NCI-H2196 (cell line): ENCODE data around the gene NCAPH2.

Experiments used
- DNase-seq: peaks from one replicate; lab custom pipeline; 2025; ENCODE audit not compliant: unreplicated experiment; lab: John Stamatoyannopoulos, UW

Gene NCAPH2

DNA sequence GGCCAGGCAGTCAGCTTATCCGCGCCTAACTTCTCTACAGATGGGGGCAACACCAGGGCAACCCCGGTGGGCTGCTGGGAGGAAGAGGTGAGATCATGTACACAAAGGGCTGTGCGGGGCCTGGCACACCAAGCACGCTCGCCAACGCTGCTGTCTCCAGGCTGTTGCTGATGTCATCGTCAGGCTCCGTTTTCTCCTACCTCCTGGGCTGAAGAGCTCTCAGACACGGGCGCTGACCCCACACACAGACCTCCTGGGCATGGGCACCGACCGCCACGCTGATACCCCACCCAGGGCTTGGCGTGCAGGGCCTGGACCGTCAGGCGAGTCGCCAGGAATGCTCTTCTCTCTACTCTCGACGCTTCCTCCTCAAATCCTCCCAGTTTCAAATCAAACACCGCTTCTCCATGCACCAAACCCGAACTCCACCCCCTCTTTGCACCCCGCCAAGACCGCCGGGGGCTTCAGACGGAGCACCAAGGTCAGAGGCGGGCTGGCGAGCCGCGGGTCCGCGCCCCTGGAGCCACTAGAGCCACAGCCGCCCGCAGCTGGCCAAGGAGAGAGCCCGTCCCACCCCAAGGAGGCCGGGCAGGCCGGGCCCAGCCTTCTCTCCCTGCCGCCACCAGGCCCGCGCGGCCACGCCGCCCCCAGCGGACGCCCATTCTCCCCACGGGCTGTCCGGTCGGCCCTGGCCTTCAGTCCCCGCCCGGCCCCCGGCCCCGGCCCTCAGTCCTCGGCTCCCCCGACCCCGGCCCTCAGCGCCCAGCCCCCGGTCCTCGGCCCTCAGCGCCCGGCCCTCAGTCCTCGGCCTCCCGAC, 34.0 kb upstream of the NCAPH2 start:
- DNase-seq, result no peak

DNA sequence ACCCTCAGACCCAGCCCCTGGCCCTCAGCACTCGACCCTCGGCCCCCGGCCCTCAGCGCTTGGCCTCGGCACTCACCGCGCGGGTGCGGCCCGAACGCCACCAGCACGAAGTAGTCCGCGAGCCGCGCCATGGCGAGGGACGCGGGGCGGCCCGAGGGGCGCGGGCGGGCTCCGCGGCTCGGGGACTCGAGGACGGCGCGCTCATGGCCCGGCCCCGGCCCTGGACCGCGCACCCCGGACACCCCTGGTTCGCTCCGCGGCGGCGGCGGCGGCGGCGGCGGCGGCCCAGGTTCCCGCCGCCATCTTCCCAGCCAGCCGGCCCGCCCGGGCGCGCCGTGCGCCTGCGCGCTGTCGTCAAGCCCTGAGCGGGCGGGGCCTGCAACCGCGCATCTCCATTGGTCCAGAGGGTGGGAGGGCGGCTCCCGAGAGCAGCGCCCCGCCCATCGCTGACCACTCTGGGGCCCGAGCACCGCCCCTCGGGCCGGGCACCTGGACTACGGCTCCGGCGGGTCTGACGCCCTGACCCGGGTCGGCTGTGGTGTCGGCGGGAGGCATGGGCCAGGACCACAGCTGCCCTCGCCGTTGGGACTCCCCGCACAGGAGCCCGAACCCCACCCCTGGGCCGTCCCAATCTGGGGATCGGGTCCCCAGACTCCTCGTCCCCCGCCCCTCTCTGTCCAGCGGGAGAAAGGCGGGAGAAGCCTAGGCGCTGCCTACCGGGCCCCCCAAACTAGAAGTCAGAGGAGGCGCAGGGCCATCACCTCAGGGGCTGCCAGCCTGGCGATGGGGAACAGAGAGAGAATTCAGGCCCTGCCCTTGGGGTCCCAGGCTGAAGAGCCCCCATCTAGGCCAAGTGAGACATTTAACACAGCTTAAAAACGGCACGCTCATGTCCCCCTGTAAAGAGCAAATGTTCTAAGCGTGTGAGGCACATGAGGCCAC, 33.0 kb upstream of the NCAPH2 start, which contains the start of gene SBF1:
SBF1 (minus strand) TSS at position 326 of the 942 bp plus-strand sequence; CDS start at position 131, 195 bp downstream.
- DNase-seq, result peak; percentile 84

DNA sequence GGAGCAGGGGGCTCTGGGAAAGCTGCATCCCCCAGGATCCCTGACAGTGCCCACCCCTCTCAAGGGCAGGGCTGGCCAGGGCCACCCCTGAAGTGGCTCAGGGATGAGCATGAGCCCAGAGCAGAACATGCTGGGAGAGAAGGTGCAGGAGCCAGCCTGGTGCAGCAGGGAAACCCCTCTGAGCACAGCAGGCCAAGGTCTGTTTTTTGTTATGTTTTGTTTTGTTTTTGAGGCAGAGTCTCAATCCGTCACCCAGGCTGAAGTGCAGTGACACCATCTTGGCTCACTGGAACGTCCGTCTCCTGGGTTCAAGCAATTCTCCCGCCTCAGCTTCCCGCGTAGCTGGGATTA, 32.4 kb upstream of the NCAPH2 start:
- no peak for DNase-seq

DNA sequence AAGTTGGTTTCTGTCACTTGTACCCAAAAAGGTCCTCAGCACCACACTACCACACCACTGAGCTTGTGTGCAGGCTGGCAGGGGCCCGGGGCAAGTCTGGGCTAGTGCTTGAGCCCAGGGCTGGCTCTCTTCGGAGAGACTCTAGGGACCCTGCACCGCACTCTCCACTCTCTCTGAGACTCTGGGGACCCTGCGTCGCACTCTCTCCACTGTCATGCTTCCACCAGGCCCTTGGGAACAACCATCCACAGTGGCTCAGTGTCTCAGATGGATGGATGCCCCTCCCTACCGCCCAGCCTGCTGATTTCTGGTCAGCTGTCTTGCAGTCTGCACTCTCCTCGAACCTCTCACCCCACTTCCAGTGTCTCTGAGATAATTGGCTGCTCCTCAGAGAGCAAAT, 31.2 kb upstream of the NCAPH2 start:
- DNase-seq, result no peak

DNA sequence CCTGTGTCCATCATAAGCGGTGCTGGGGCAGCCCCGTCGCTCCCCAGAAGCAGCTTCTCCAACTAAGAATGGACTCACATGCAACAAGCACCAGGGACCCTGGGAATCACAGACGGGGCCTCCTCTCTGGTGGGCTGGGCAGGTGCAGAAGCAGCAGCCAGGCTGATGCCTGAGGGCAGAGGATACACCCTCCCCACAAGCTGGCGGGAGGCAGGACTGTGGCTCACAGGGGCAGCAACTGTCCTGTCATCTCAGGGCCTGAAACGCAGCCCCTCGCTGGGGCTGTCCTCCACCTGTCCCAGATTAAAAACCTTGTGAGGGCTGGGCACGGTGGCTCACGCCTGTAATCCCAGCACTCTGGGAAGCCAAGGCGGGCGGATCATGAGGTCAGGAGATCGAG, 30.1 kb upstream of the NCAPH2 start:
- DNase-seq, result no peak

DNA sequence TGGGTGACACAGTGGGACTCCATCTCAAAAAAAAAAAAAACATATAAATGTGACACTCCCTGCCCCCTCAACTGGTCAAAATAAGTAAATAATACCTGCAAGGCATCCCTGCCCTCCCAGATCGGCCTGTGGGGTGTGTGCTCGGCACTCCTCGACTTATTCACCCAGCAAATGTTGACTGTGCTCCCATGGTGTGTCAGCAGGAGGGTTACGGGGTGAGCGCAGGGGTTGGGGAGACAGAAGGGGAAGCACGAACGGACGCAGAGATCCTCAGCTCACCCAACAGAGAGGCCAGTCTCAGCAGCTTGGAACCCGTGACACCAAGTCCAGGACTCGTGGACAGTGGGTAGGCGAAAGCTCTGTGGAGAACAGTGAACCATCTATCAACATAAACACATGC, 28.3 kb upstream of the NCAPH2 start:
- no peak for DNase-seq

DNA sequence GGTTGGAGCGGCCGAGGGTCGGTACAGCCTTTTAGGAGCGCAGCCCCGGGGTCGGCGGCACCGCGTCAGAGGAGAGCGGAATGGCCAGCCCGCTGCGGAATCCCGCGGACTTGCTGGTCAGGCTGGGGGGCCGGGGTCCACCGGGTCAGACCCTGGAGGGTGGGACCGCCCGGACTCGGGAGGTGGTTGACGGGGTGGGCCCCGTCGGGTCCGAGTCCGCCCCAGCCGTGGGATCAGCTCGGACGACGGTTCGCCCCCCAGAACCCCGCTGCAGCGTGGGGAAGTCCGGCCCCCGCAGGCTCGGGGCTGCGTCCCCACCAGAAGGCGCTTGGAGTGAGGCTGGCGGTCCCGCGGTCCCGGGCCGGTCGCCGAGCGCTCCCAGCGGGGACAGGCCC, 27.0 kb upstream of the NCAPH2 start:
- DNase-seq, result no peak

DNA sequence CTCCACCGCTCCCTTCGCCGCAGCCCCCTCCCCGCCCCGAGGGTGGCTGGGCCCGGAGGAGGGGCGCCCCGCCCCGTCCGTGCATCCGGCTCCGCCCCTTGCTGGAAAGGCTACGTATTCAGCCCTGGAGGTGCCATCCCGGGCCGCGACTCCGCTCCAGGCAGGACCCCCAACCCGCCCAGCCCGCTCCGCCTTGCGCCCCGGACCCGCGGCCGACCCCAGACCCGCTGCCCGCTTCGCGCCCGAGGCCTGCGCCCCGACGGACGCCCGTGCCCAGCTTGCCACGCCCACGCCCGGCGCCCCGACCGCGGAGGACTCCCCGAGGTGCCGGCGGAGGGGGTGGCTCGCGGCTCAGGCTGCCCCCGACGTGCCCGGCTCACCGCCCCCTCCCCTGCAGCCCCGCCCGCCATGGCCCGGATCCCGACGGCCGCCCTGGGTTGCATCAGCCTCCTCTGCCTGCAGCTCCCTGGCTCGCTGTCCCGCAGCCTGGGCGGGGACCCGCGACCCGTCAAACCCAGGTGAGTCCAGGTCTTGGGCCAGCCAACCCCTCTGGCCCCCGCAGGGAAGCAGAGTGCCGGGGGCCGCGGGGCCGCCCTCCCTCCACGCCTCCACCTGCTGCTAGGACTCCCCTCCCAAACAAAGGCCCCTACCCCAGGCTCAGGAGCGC, 26.5 kb upstream of the NCAPH2 start, which contains the start of gene ADM2:
ADM2 (plus strand) TSS at position 104 of the 667 bp plus-strand sequence; CDS start at position 409, 305 bp downstream.
- DNase-seq, result peak; percentile 11

DNA sequence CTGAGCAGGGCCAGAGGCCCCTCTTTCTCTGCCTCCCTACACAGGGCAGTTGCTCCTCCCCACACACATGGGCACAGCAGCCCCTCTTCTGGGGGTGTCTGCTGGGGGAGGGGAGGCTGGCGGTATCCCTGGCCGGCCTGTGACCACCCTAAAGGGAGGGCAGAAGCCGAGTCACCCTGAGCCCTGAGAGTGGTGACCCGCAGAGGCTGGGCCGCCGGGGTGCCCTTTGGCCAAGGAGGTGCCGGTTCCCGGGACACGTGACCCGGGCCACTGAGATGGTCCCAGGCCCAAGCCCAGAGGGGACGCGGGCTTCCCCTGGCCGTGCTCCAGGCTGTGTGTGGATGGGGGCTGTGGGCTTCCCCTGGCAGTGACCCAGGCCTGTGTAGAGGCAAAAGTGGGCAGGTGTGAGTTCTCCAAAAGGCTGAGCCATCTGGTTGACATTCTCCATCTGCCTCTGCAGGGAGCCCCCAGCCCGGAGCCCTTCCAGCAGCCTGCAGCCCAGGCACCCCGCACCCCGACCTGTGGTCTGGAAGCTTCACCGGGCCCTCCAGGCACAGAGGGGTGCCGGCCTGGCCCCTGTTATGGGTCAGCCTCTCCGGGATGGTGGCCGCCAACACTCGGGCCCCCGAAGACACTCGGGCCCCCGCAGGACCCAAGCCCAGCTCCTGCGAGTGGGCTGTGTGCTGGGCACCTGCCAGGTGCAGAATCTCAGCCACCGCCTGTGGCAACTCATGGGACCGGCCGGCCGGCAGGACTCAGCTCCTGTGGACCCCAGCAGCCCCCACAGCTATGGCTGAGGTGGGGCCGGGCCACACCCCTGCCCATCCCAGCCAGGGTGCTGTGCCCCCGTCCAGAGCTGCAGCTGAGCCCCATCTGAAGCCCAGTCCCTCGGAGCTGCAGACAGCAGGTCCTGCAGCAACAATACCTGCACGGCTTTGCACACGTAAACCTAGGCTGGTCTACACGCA, 25.6 kb upstream of the NCAPH2 start:
- DNase-seq, result no peak

DNA sequence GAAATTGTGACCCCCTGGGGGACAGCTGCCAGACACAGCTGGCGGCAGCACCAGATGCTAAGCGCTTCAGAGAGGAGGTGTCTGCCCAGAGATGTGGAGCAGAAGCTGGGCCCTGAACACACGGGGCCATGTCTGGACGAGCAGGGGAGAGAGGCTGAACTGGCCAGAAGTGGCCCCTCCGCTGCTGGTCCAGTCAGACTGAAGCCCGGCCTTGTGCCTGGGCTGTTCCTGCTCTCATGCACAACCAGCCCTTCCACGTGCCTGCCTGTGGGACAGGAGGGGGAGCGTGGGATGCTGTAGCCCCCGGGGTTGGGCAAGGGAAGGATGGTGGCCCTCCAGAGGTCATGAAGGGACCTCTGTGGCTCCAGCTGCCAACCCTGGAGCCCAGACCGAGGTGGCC, 24.9 kb upstream of the NCAPH2 start:
- no peak for DNase-seq

DNA sequence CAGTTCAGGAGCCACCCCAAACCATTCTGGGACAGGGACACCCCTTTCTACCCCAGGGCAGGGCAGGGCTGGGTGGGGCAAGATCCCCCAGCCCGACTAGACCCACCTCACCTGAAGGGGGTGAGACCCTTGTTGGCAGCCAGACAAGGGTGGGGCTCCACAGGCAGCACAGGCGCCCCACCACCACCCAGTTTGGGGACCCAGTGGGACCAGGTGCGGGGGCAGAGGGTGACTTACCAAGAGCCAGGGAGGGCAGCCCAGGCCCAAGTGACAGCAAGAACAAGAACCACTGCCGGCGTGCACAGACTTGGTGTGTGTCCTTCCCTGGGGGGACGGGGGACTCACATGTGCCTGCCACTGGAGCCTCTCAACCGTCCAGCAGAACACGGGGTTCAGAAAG, 24.5 kb upstream of the NCAPH2 start:
- no peak for DNase-seq

DNA sequence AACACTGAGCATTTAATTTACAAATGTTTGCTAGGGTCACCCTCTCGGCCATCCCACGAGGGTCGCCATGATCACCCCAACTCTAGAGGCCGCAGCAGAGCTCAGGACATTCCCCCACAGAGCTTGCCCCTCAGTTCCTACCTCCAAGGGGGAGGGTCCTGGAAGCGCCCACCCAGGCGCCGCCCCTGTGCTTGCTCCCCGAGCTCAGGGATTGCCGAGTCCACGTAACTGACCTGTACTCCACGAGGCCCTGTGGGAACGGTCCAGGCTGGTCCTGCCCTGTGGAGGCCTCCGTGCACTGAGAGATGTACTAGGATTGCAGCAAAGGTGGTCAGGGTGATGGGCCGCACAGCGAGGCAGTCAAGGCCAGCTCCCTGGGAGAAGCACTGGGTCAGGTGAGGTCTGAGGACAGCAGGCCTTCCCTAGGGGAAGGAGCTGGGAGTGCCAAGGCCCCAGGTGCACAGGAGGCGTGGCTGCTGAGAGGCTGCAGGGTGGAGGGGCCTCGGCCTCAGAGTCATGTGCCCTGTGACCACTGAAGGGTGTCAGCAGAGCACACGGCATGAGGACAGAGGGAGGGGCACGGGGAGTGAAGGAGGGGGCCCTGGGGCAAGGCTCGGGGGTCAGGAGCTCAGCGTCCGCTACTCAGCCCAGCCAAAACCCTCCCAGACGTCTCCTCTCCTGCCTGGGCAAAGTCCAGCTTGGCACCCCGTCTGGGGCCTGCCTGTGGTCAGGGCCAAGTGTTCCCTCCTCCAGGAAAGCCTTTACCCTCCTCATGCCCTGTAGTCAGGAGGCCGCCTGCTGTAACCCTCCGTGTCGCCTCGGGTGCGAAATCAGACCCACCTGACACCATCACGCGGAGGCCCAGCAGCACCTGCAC, 23.8 kb upstream of the NCAPH2 start:
- peak; percentile 48 for DNase-seq

DNA sequence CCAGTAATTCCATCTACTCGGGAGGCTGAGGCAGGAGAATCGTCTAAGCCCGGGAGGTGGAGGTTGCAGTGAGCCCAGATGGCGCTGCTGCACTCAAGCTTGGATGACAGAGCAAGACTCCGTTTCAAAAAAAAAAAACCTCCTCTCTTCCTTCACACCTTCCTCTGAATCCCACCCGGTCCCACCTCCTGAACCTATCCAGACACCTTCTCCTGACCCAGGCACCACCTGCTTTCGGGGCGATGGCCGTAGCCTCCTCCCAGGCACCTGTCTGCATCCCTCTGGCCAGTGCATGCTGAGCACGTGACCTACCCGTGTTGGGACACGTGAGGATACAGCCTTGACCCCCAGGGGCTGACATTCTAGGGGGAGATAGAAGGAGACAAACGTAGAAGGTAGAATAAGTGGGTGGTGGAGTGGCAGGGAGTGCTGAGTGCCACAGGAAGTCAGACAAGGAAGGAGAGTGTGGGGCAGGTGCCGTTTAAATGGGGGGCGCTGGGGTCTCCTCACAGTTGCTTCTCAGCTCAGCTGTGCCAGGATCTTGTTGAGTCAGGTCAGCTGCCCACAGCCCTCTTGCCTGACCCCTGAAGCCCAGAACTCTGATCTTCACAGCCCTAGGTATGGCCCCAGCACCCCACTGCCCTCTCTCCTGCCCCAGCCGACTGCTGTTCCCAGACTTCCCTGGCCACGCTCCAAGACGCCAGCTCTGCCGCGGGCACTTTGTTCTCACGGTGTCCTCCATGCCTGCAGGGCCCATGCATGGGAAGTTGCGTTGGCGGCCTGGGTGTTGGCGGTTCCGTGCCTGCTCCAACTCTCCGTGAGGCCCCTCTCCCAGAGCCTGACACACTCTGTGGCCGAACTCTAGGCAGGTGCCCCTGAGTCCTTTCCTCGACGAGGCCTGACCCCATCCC, 22.5 kb upstream of the NCAPH2 start:
- no peak for DNase-seq

DNA sequence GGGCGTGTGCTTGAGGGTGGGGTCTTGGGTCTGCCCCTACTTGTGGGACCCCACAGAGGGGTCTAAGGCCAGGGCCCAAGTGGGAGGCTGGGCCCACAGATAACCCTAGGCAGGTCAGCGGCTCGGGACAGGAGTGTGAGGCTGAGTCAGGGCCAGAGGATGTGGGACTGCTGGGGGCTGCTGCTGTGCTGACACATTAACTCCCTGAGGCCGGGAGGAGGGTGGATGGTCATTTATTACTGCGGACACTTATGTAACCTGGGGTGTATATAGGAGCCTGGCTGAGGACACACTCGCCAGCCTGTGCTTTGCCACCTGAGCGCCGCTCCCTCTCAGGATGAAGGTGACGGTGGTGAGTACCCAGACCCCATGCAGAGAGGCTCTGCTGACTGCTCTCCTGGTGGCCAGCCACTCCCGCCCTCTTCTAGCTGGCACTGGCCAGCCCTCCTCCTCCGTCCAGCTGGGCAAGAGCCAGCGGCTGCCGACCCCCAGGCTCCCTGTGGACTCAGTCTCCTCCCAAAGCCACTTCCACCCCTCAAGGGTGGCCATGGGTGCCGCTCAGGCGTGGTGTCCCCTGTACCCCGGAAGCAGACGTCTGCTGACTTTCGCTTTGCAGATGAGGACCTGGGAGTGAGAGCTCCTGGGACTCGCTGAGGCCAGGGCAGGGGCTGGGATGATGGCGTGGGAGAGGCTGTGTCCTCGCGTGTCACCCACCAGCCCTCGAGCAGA, 21.3 kb upstream of the NCAPH2 start, which contains the start of gene MIOX:
MIOX (plus strand) TSS at position 299 of the 729 bp plus-strand sequence; CDS start at position 338, 39 bp downstream.
- DNase-seq, result no peak

DNA sequence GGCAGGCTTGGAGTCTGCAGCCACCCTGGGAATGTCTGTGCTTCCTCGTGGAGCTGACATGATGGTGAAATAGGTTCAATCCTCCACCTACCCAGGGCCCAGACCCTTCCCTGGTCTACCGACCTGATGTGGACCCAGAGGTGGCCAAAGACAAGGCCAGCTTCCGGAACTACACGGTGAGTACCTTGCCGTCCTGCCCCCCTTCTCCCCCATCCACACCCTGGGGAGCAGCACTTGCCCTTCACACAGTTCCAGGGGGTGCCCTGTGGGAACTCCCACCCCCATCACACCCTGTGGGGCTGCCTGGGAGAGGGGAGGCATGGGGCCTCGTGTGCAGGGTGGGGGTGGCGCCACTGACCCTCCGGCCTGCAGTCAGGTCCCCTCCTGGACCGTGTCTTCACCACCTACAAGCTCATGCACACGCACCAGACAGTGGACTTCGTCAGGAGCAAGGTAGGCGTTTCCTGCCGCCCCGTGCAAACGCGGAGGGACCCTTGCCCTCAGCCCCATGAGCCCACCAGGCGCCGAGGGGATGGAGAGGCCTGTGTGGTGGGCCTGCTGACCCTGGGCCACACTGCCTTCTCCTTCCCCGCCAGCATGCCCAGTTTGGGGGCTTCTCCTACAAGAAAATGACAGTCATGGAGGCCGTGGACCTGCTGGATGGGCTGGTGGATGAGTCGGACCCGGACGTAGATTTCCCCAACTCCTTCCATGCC, 20.6 kb upstream of the NCAPH2 start:
- no peak for DNase-seq

DNA sequence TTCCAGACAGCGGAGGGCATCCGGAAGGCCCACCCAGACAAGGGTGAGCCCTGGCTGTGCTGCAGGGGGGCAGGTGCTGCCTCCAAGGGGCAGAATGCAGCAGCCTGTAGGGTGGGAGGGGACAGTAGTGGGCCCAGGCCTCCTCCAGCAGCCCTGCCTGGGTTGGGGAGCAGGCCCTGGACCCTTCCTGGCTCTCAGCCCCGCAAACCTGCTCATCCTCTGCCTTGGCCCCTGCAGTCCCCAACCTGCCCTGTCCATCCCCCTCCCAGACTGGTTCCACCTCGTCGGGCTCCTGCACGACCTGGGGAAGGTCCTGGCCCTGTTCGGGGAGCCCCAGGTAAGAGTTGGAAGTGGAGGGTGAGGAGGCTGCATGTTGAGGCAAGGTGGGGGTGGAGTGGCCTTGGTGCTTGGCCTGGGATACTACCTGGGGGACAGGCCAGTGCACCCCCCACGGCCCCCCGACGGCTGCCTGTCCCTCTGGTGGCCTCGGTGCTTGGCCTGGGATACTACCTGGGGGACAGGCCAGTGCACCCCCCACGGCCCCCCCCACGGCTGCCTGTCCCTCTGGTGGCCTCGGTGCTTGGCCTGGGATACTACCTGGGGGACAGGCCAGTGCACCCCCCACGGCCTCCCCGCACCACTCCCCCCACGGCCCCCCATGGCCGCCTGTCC, 19.9 kb upstream of the NCAPH2 start:
- DNase-seq, result no peak
